ENCODE data around the gene CEP112. TPM values are rescaled to one million over a fixed set of nuclear protein-coding genes. Genes with fewer than 3 reads are reported as not detected.
A peak's percentile ranks its signal among the peaks of the same experiment; 100 is the strongest.

The CEP112 gene
- total and polyA plus RNA-seq, 3 donors from 2014 or later, result 50.2 to 107 (median 78.8) TPM

DNA sequence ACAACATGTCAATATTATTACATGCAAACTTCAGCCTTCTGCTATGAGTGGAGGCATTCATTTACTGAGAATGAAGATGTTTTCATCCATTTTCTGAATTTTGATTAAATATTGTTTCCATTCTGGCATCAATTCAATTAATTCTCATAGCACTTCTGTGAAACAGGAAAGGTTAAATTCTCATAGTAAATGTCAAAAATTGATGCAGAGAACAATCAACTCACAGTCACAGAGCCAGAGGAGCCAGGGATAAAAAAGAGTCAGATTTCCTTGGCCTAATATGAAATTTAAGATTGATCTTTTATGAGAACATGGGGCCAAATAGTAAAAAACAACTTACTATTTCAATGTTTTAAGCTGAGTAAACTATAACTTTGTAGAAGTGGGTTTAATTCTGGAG is 446.7 kb downstream of the CEP112 start:
- Histone ChIP-seq H3K27me3 (no peaks in the 10 kb centered on the region), H3K27ac (peak overlapping the region in 1 of 2 donors; percentile 21), H3K4me3 (no peak overlapping the region), H3K4me1 (peaks cover 17% of the 10 kb centered on the region), H3K36me3 (ENCODE audit: low read depth, missing control alignments) (no peaks in the 10 kb centered on the region), H3K9me3 (no peaks in the 10 kb centered on the region)
- TF ChIP-seq POLR2A (IDR thresholded peaks at IDR 0.05), result no peak
- TF ChIP-seq, protein P1, sequence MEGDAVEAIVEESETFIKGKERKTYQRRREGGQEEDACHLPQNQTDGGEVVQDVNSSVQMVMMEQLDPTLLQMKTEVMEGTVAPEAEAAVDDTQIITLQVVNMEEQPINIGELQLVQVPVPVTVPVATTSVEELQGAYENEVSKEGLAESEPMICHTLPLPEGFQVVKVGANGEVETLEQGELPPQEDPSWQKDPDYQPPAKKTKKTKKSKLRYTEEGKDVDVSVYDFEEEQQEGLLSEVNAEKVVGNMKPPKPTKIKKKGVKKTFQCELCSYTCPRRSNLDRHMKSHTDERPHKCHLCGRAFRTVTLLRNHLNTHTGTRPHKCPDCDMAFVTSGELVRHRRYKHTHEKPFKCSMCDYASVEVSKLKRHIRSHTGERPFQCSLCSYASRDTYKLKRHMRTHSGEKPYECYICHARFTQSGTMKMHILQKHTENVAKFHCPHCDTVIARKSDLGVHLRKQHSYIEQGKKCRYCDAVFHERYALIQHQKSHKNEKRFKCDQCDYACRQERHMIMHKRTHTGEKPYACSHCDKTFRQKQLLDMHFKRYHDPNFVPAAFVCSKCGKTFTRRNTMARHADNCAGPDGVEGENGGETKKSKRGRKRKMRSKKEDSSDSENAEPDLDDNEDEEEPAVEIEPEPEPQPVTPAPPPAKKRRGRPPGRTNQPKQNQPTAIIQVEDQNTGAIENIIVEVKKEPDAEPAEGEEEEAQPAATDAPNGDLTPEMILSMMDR (IDR thresholded peaks at IDR 0.05), result no peak
- intact Hi-C loops (cut with DNase I; ENCODE audit: low total_unique reads), result no loop called here
- no peak for DNase-seq

DNA sequence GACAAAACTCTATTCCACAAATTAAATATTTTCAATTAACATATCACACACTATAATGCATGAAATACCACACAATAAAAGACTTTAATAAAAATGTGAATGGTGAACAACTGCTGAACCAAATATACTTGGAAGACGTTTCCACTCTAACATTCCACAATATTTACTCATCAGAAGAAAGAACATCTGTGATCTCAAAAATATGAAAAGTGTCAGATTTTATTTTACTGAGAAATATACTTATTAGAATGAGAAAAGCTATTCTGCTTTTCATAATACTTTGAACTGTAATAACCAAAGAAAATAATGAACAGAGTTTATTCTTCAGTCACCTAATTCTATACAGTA is 448.7 kb downstream of the CEP112 start:
- Histone ChIP-seq H3K9me3 (no peaks in the 10 kb centered on the region), H3K4me3 (no peak overlapping the region), H3K27me3 (no peaks in the 10 kb centered on the region), H3K4me1 (peaks cover 17% of the 10 kb centered on the region), H3K27ac (peak overlapping the region in 1 of 2 donors; percentile 1), H3K36me3 (ENCODE audit: low read depth, missing control alignments) (no peaks in the 10 kb centered on the region)
- WGBS, 2 donors, result 33 to 48% methylated on average over 1 of the region's 1 CpG
- no peak for DNase-seq
- TF ChIP-seq, protein P1 (IDR thresholded peaks at IDR 0.05), result no peak
- no peak for TF ChIP-seq POLR2A (IDR thresholded peaks at IDR 0.05)
- intact Hi-C loops (cut with DNase I; ENCODE audit: low total_unique reads), result no loop called here

DNA sequence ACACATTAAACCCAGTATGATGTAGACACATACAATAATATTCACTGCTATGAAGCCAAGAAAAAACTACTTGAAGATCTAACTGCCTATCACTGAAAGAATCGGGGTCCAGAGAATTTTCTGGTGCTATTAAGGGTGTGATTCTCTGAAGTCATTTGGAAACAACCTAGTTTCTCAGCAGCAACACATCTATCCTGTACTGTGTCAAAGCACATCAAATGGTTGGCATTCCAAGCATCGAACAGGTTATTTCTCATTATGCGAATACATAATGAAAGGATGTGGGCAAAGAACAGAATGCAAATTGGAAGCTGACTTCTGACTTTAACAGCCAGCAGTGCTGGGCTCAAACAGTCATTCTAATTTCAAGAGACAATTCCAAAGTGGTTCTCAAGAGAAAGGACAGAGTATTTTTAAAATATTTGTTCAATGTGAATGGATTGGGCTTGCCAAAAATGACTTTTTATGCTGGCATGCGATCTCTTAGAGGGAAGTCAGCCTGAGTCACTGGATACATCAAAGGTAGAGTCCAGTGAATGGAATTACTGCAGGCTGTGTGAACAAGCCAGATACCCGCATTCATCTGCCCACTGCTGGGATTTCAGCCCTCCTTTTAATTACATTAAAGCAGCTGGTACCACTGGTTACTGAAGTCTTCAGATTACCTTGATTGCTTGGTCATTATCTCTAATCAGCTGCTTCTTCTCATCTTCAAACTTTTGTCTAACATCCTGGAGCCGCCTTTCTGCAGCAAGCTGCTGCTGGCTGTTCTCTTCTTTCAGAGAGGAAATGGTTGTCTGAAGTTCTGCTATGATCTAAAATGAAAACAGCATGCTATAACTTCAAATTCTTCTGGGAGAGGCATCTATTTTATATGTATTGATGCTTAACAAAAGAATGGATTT is 449.3 kb downstream of the CEP112 start:
- Histone ChIP-seq H3K4me1 (peaks cover 17% of the 10 kb centered on the region), H3K27me3 (no peaks in the 10 kb centered on the region), H3K27ac (peak overlapping the region in 1 of 2 donors; percentile 1), H3K4me3 (no peak overlapping the region), H3K36me3 (ENCODE audit: low read depth, missing control alignments) (no peaks in the 10 kb centered on the region), H3K9me3 (no peaks in the 10 kb centered on the region)
- intact Hi-C loops (cut with DNase I; ENCODE audit: low total_unique reads), result no loop called here
- no peak for DNase-seq
- 63 to 64% methylated on average over 6 of the region's 6 CpGs for WGBS, 2 donors
- no peak for TF ChIP-seq POLR2A (IDR thresholded peaks at IDR 0.05)
- TF ChIP-seq, protein P1 (IDR thresholded peaks at IDR 0.05), result no peak

DNA sequence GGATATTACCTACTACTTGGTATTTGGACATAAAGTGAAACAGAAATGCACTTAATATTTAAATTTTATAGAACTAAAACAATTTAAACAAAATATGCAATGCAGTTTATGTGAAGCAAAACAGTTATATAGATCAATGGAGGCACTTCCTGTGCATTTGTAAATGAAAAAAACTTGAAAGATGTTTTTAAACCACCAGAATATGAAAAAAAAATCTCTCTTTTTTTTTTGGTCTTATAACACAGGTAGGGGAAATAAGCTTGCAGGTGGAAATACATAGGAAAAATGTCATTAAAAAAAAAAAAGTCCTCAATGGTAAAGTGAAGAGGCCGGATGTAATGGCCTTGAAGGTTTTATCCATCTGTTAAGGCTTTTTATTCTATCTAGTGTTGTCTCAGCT is 450.2 kb downstream of the CEP112 start:
- no peaks in the 10 kb centered on the region for H3K27me3 ChIP-seq
- no peak overlapping the region for H3K27ac ChIP-seq
- no peaks in the 10 kb centered on the region for H3K9me3 ChIP-seq
- H3K4me3 ChIP-seq, result no peak overlapping the region
- no peak for DNase-seq
- 68 to 75% methylated on average over 1 of the region's 1 CpG for WGBS, 2 donors
- intact Hi-C loops (cut with DNase I; ENCODE audit: low total_unique reads), result no loop called here
- no peaks in the 10 kb centered on the region for H3K36me3 ChIP-seq (ENCODE audit: low read depth, missing control alignments)
- H3K4me1 ChIP-seq, result peaks cover 21% of the 10 kb centered on the region
- TF ChIP-seq, protein P1 (IDR thresholded peaks at IDR 0.05), result no peak
- no peak for TF ChIP-seq POLR2A (IDR thresholded peaks at IDR 0.05)

DNA sequence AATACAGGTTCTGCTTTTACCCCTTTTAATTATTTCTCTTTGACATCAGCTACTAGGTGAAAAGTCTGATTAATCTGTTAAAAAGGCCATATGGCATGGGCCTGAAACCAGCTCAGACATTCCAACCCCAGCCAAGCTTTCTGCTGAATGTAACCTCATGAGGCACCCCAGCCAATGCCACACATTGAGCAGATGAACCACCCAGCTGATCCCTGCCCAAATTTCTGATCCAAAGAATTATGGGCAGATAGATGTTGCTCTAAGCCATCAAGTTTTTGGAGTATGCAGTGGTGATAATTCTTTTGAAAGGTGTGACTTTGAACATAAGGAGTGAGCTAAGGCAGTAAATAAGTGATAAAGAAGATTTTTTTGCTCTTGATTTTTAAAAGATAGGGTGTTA is 452.9 kb downstream of the CEP112 start:
- H3K4me3 ChIP-seq, result no peak overlapping the region
- H3K27ac ChIP-seq, result no peak overlapping the region
- H3K36me3 ChIP-seq (ENCODE audit: low read depth, missing control alignments), result no peaks in the 10 kb centered on the region
- intact Hi-C loops (cut with DNase I; ENCODE audit: low total_unique reads), result no loop called here
- no peaks in the 10 kb centered on the region for H3K27me3 ChIP-seq
- no peaks in the 10 kb centered on the region for H3K9me3 ChIP-seq
- DNase-seq, result no peak
- peaks cover 8% of the 10 kb centered on the region for H3K4me1 ChIP-seq
- no peak for TF ChIP-seq POLR2A (IDR thresholded peaks at IDR 0.05)
- TF ChIP-seq, protein P1 (IDR thresholded peaks at IDR 0.05), result no peak

Measured in testis (tissue), 3 donors.